Naive thymus-derived CD8-positive, alpha-beta T cell (primary cell): Measurements from ENCODE around the gene EIF3D. TPM values are rescaled to one million over a fixed set of nuclear protein-coding genes. Genes with fewer than 3 reads are reported as not detected.
A peak's percentile ranks its signal among the peaks of the same experiment; 100 is the strongest.

Experiments used
- ATAC-seq, 2 donors: fragments of 150-1000 bp; cut with Tn5 transposase in 1 of 2; sonication (Bioruptor Pico), chemical (Tn5 transposase) in 1 of 2; 1 replicate in 1 of 2; 2 replicates in 1 of 2; pipeline ENCODE4 v1.10.0; 2021; ENCODE audit warnings: mild to moderate bottlenecking in 2 of 2, moderate library complexity in 2 of 2
- POLR2A ChIA-PET: fragments of 350-600 bp; sonication (Branson Sonifier 250); formaldehyde crosslinking; loops from one replicate; lab custom pipeline; 2021; ENCODE audit warnings: antibody characterized with exemption; lab: Charles Lee
- DNase-seq, 10 donors: peaks; one replicate each; pipeline versions ENCODE4 v3.0.0 to v3.0.0-alpha.2; 2020 to 2022
- H3K27ac Mint-ChIP-seq, 10 donors: one replicate each; pipeline ENCODE4 v1.8.0; 2020 to 2022; ENCODE audit warnings: mild to moderate bottlenecking in 10 of 10, mixed read lengths in 10 of 10, moderate library complexity in 4 of 10, inconsistent platforms in 1 of 10
- H3K27me3 Mint-ChIP-seq, 5 donors: one replicate each; pipeline ENCODE4 v1.8.0; 2021 to 2022; ENCODE audit warnings: mixed read lengths in 5 of 5
- H3K36me3 Mint-ChIP-seq, 3 donors: one replicate each; pipeline ENCODE4 v1.8.0; 2020 to 2022; ENCODE audit warnings: mixed read lengths in 3 of 3, mild to moderate bottlenecking in 2 of 3, inconsistent platforms in 1 of 3
- H3K4me1 Mint-ChIP-seq, 4 donors: one replicate each; pipeline ENCODE4 v1.8.0; 2021 to 2022; ENCODE audit warnings: mixed read lengths in 4 of 4
- H3K4me3 Mint-ChIP-seq, 10 donors: one replicate each; pipeline ENCODE4 v1.8.0; 2020 to 2022; ENCODE audit warnings: mild to moderate bottlenecking in 10 of 10, mixed read lengths in 10 of 10, moderate library complexity in 6 of 10, inconsistent platforms in 1 of 10
- H3K9me3 Mint-ChIP-seq, 9 donors: one replicate each; pipeline ENCODE4 v1.8.0; 2020 to 2022; ENCODE audit warnings: mixed read lengths in 9 of 9, mild to moderate bottlenecking in 3 of 9, inconsistent platforms in 1 of 9, moderate library complexity in 1 of 9
- polyA plus RNA-seq, 3 donors: library from polyadenylated mRNA; unstranded; fragments of 300-500 nt; fragmentation: Illumina TruSeq; gene quantifications; one replicate each; pipeline ENCODE4 v1.2.3, GENCODE V29; 2021
- total RNA-seq, 8 experiments: library from RNA in 2 of 8; stranded (reverse) in 2 of 8; gene quantifications; one replicate each; pipeline ENCODE4 v1.2.3 and lab custom pipeline; 2021 to 2026

Gene EIF3D
- total and polyA plus RNA-seq, 5 experiments from 2014 or later: 129 to 276 (median 190) TPM

GRCh38 chr22:36514766-36515165, 14.2 kb downstream of the EIF3D start:
- H3K27ac Mint-ChIP-seq: peak overlapping the region in 4 of 10 donors; percentile 14 to 80 (median 28)
- H3K4me1 Mint-ChIP-seq: peaks cover 2 to 9% (median 7%) of the 10 kb centered on the region in 4 donors
- ATAC-seq (no peak), DNase-seq (no peak)
- POLR2A ChIA-PET: no interaction called here
- H3K36me3 Mint-ChIP-seq: peaks cover 17 to 96% (median 47%) of the 10 kb centered on the region in 3 donors
- no peaks in the 10 kb centered on the region for H3K9me3 Mint-ChIP-seq
- no peak overlapping the region for H3K4me3 Mint-ChIP-seq
- H3K27me3 Mint-ChIP-seq: no peaks in the 10 kb centered on the region

GRCh38 chr22:36512991-36513390, 16.0 kb downstream of the EIF3D start:
- no peak for ATAC-seq
- Mint-ChIP-seq H3K36me3 (peaks cover 17 to 81% (median 40%) of the 10 kb centered on the region in 3 donors), H3K27ac (peak overlapping the region in 3 of 10 donors; percentile 30 to 71 (median 50)), H3K4me3 (no peak overlapping the region), H3K4me1 (peaks cover 8 to 13% (median 9%) of the 10 kb centered on the region in 4 donors), H3K9me3 (no peaks in the 10 kb centered on the region), H3K27me3 (no peaks in the 10 kb centered on the region)
- POLR2A ChIA-PET: interaction anchor here (1.2 to 2.4 kb wide), 2 partner anchors 10 to 30 kb away, joined by 7 to 9 read pairs; no protein-coding TSS in a partner anchor
- no peak for DNase-seq

GRCh38 chr22:36512333-36512732, 16.6 kb downstream of the EIF3D start:
- no peaks in the 10 kb centered on the region for H3K9me3 Mint-ChIP-seq
- POLR2A ChIA-PET: interaction anchor here (0.7 to 2.4 kb wide), 4 partner anchors 11 to 102 kb away, joined by 3 to 9 read pairs (median 6); no protein-coding TSS in a partner anchor
- H3K27ac Mint-ChIP-seq: peak overlapping the region in 5 of 10 donors; percentile 12 to 74 (median 47)
- no peak for ATAC-seq
- DNase-seq: no peak
- peaks cover 11 to 16% (median 13%) of the 10 kb centered on the region in 4 donors for H3K4me1 Mint-ChIP-seq
- peaks cover 17 to 75% (median 39%) of the 10 kb centered on the region in 3 donors for H3K36me3 Mint-ChIP-seq
- no peaks in the 10 kb centered on the region for H3K27me3 Mint-ChIP-seq
- H3K4me3 Mint-ChIP-seq: no peak overlapping the region

GRCh38 chr22:36510966-36511881, 17.7 kb downstream of the EIF3D start:
- Mint-ChIP-seq H3K4me3 (no peak overlapping the region), H3K36me3 (peaks cover 17 to 63% (median 27%) of the 10 kb centered on the region in 3 donors), H3K27me3 (no peaks in the 10 kb centered on the region), H3K4me1 (peaks cover 11 to 22% (median 17%) of the 10 kb centered on the region in 4 donors), H3K9me3 (no peaks in the 10 kb centered on the region), H3K27ac (peak overlapping the region; percentile 27 to 92 (median 80))
- POLR2A ChIA-PET: interaction anchor here (0.5 to 2.4 kb wide), 5 partner anchors 12 to 101 kb away, joined by 3 to 13 read pairs (median 5); partner anchors contain the start of gene EIF3D
- ATAC-seq (peak in 1 of 2 donors; percentile 29), DNase-seq (peak in 5 of 10 donors; percentile 34 to 42 (median 40))

- peaks cover 17 to 55% (median 21%) of the 10 kb centered on the region in 3 donors for H3K36me3 Mint-ChIP-seq
- no peaks in the 10 kb centered on the region for H3K27me3 Mint-ChIP-seq
- no peaks in the 10 kb centered on the region for H3K9me3 Mint-ChIP-seq
- peak overlapping the region in 6 of 10 donors; percentile 15 to 86 (median 71) for H3K27ac Mint-ChIP-seq
- H3K4me1 Mint-ChIP-seq: peaks cover 10 to 26% (median 19%) of the 10 kb centered on the region in 4 donors
- ATAC-seq (no peak), DNase-seq (no peak)
- peak overlapping the region in 1 of 10 donors; percentile 21 for H3K4me3 Mint-ChIP-seq
- POLR2A ChIA-PET: interaction anchor here (0.6 to 2.4 kb wide), 4 partner anchors 13 to 79 kb away, joined by 5 to 13 read pairs (median 6); partner anchors contain the start of gene EIF3D
Measured at GRCh38 chr22:36510384-36510783, 18.6 kb downstream of the EIF3D start.

GRCh38 chr22:36507518-36508010, 21.4 kb downstream of the EIF3D start:
- Mint-ChIP-seq H3K4me3 (peak overlapping the region; percentile 16 to 81 (median 76)), H3K9me3 (no peaks in the 10 kb centered on the region), H3K27ac (peak overlapping the region in 9 of 10 donors; percentile 17 to 92 (median 74)), H3K36me3 (peaks cover 5 to 35% (median 16%) of the 10 kb centered on the region in 3 donors), H3K27me3 (no peaks in the 10 kb centered on the region), H3K4me1 (peaks cover 13 to 31% (median 19%) of the 10 kb centered on the region in 4 donors)
- ATAC-seq (no peak), DNase-seq (no peak)
- POLR2A ChIA-PET: interaction anchor here (0.7 to 3.2 kb wide), 15 partner anchors 9 to 383 kb away, joined by 3 to 30 read pairs (median 4); partner anchors contain the start of genes EIF3D, MYH9 and TXN2

GRCh38 chr22:36506637-36507517, 22.1 kb downstream of the EIF3D start, which contains the start of gene FOXRED2:
Gene FOXRED2 (minus strand): TSS chr22:36507040. CDS start chr22:36506422, 618 bp downstream.
- peak; percentile 94 to 95 for ATAC-seq
- Mint-ChIP-seq H3K36me3 (peaks cover 0 to 30% (median 16%) of the 10 kb centered on the region in 3 donors), H3K27me3 (no peaks in the 10 kb centered on the region), H3K27ac (peak within 1 kb of the TSS; percentile 14 to 92 (median 78)), H3K4me1 (peaks cover 13 to 31% (median 19%) of the 10 kb centered on the region in 4 donors), H3K9me3 (no peaks in the 10 kb centered on the region), H3K4me3 (peak within 1 kb of the TSS; percentile 67 to 85 (median 80))
- POLR2A ChIA-PET: interaction anchor here (0.7 to 3.2 kb wide), 17 partner anchors 9 to 383 kb away, joined by 3 to 30 read pairs (median 4); partner anchors contain the start of genes EIF3D, MYH9 and TXN2
- DNase-seq: peak; percentile 84 to 93 (median 90)

GRCh38 chr22:36505998-36506635, 22.8 kb downstream of the EIF3D start:
- Mint-ChIP-seq H3K9me3 (no peaks in the 10 kb centered on the region), H3K27me3 (no peaks in the 10 kb centered on the region), H3K36me3 (peaks cover 0 to 24% (median 11%) of the 10 kb centered on the region in 3 donors), H3K27ac (peak overlapping the region in 2 of 10 donors; percentile 15 to 88), H3K4me3 (peak overlapping the region; percentile 46 to 82 (median 68)), H3K4me1 (peaks cover 9 to 26% (median 15%) of the 10 kb centered on the region in 4 donors)
- DNase-seq (no peak), ATAC-seq (no peak)
- POLR2A ChIA-PET: interaction anchor here (1.0 to 3.2 kb wide), 7 partner anchors 8 to 121 kb away, joined by 3 to 30 read pairs (median 4); partner anchors contain the start of genes EIF3D and TXN2

GRCh38 chr22:36497910-36498665, 30.9 kb downstream of the EIF3D start:
- ATAC-seq (no peak), DNase-seq (no peak)
- Mint-ChIP-seq H3K4me1 (peaks cover 0 to 8% (median 4%) of the 10 kb centered on the region in 4 donors), H3K9me3 (no peaks in the 10 kb centered on the region), H3K4me3 (no peak overlapping the region), H3K36me3 (peaks cover 0 to 25% (median 9%) of the 10 kb centered on the region in 3 donors), H3K27me3 (no peaks in the 10 kb centered on the region), H3K27ac (no peak overlapping the region)
- POLR2A ChIA-PET: interaction anchor here (0.5 to 2.2 kb wide), 2 partner anchors 9 to 10 kb away, joined by 4 read pairs; partner anchors contain the start of gene FOXRED2

- no peaks in the 10 kb centered on the region for H3K9me3 Mint-ChIP-seq
- peaks cover 0 to 17% (median 6%) of the 10 kb centered on the region in 4 donors for H3K4me1 Mint-ChIP-seq
- POLR2A ChIA-PET: interaction anchor here (1.7 kb wide), 1 partner anchor 13 kb away, joined by 3 read pairs; the partner anchor contains the start of gene FOXRED2
- H3K27me3 Mint-ChIP-seq: no peaks in the 10 kb centered on the region
- peak overlapping the region in 2 of 10 donors; percentile 0 to 47 for H3K4me3 Mint-ChIP-seq
- peak; percentile 48 to 54 for ATAC-seq
- H3K36me3 Mint-ChIP-seq: peaks cover 0 to 31% (median 11%) of the 10 kb centered on the region in 3 donors
- H3K27ac Mint-ChIP-seq: peak overlapping the region in 3 of 10 donors; percentile 19 to 35 (median 33)
- DNase-seq: peak in 1 of 10 donors; percentile 25
Measured at GRCh38 chr22:36493690-36494110, 35.3 kb downstream of the EIF3D start.
